ENCODE measurements around the gene LYST.
A peak's percentile ranks its signal among the peaks of the same experiment; 100 is the strongest.

LYST gene

DNA sequence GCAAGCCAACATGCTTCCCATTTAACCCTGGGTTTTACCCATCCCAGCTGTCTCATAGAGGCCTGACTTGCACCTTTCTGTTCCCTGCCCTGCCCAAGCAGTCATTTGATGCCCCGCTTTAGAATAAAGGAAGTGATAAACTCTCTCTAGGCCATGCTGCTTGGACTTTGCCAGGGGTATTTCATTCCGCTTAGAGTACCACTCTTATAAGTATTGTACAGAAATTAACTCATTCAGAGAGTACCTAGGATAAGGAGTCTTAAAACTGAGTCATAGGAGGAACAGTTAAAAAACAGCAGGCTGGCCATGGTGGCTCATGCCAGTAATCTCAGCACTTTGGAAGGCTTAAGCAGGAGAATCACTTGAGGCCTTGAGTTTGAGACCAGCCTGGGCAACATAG, 21.0 kb upstream of the LYST start:
- Histone ChIP-seq H3K9ac (ENCODE audit: low read length in 2 of 2) (no peak overlapping the region), H3K27ac (ENCODE audit: low read length) (no peak overlapping the region), H3K4me3 (ENCODE audit: low read length in 2 of 2) (no peak overlapping the region), H3K4me1 (ENCODE audit: control insufficient read depth, insufficient read depth, low read length) (peaks cover 5% of the 10 kb centered on the region), H3K9me3 (ENCODE audit: control insufficient read depth in 2 of 2, low read length in 2 of 2) (no peaks in the 10 kb centered on the region), H3K27me3 (ENCODE audit: control insufficient read depth in 1 of 2, insufficient read depth in 2 of 2, low read length in 2 of 2) (no peaks in the 10 kb centered on the region), H3K36me3 (ENCODE audit: control insufficient read depth in 2 of 2, insufficient read depth in 2 of 2, low read length in 2 of 2) (no peaks in the 10 kb centered on the region)

DNA sequence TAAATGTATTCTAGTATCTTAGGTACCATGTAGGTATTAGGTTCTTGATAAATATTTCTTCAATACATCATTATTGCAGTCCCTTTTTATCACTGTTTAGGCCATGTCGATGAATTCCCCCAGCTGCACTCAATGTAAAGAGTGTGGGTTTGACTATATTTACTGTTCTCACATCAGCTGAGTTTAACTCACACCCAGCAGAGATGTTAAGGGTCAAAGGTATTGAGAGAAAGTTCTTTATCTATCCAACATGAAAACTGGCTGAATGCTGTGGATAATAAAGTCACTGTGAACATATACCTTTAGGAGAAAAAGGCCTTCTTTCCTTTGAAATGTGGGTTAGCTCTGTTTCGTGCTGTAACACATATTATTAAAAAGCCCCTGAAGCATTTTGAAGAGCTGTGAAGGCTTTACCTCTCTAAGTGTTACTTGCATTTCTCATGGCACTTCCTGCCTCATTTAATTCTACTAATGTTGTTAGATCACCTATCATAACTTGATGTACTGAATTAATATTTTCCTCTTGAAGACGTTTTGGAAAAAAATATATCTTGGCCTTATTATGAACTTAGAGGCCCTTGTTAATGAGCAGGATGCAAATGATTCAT, 19.1 kb upstream of the LYST start:
- H3K9ac ChIP-seq (ENCODE audit: low read length in 2 of 2), result no peak overlapping the region
- H3K9me3 ChIP-seq (ENCODE audit: control insufficient read depth in 2 of 2, low read length in 2 of 2), result no peaks in the 10 kb centered on the region
- peaks cover 5% of the 10 kb centered on the region for H3K4me1 ChIP-seq (ENCODE audit: control insufficient read depth, insufficient read depth, low read length)
- H3K27ac ChIP-seq (ENCODE audit: low read length), result no peak overlapping the region
- H3K4me3 ChIP-seq (ENCODE audit: low read length in 2 of 2), result no peak overlapping the region
- H3K36me3 ChIP-seq (ENCODE audit: control insufficient read depth in 2 of 2, insufficient read depth in 2 of 2, low read length in 2 of 2), result no peaks in the 10 kb centered on the region
- no peaks in the 10 kb centered on the region for H3K27me3 ChIP-seq (ENCODE audit: control insufficient read depth in 1 of 2, insufficient read depth in 2 of 2, low read length in 2 of 2)

GRCh38 chr1:235883261-235883927, 16.7 kb upstream of the LYST start:
- H3K36me3 ChIP-seq (ENCODE audit: control insufficient read depth in 2 of 2, insufficient read depth in 2 of 2, low read length in 2 of 2), result no peaks in the 10 kb centered on the region
- peak overlapping the region in 1 of 2 donors; percentile 30 for H3K9ac ChIP-seq (ENCODE audit: low read length in 2 of 2)
- no peaks in the 10 kb centered on the region for H3K9me3 ChIP-seq (ENCODE audit: control insufficient read depth in 2 of 2, low read length in 2 of 2)
- H3K27ac ChIP-seq (ENCODE audit: low read length), result no peak overlapping the region
- H3K4me3 ChIP-seq (ENCODE audit: low read length in 2 of 2), result peak overlapping the region; percentile 37 to 62
- no peaks in the 10 kb centered on the region for H3K27me3 ChIP-seq (ENCODE audit: control insufficient read depth in 1 of 2, insufficient read depth in 2 of 2, low read length in 2 of 2)
- H3K4me1 ChIP-seq (ENCODE audit: control insufficient read depth, insufficient read depth, low read length), result peaks cover 5% of the 10 kb centered on the region

- Histone ChIP-seq H3K27ac (ENCODE audit: low read length) (no peak overlapping the region), H3K9ac (ENCODE audit: low read length in 2 of 2) (no peak overlapping the region), H3K4me3 (ENCODE audit: low read length in 2 of 2) (peak overlapping the region; percentile 37 to 62)
Observed at GRCh38 chr1:235882816-235883215, 16.1 kb upstream of the LYST start.

GRCh38 chr1:235881930-235882700, 15.4 kb upstream of the LYST start:
- peak overlapping the region in 1 of 2 donors; percentile 40 for H3K4me3 ChIP-seq (ENCODE audit: low read length in 2 of 2)
- no peaks in the 10 kb centered on the region for H3K27me3 ChIP-seq (ENCODE audit: control insufficient read depth in 1 of 2, insufficient read depth in 2 of 2, low read length in 2 of 2)
- H3K9ac ChIP-seq (ENCODE audit: low read length in 2 of 2), result no peak overlapping the region
- H3K36me3 ChIP-seq (ENCODE audit: control insufficient read depth in 2 of 2, insufficient read depth in 2 of 2, low read length in 2 of 2), result no peaks in the 10 kb centered on the region
- no peak overlapping the region for H3K27ac ChIP-seq (ENCODE audit: low read length)
- H3K4me1 ChIP-seq (ENCODE audit: control insufficient read depth, insufficient read depth, low read length), result peaks cover 5% of the 10 kb centered on the region
- H3K9me3 ChIP-seq (ENCODE audit: control insufficient read depth in 2 of 2, low read length in 2 of 2), result no peaks in the 10 kb centered on the region

More at GRCh38 chr1:235882816-235883215, 16.1 kb upstream of the LYST start:
- no peaks in the 10 kb centered on the region for H3K9me3 ChIP-seq (ENCODE audit: control insufficient read depth in 2 of 2, low read length in 2 of 2)
- H3K36me3 ChIP-seq (ENCODE audit: control insufficient read depth in 2 of 2, insufficient read depth in 2 of 2, low read length in 2 of 2), result no peaks in the 10 kb centered on the region
- peaks cover 5% of the 10 kb centered on the region for H3K4me1 ChIP-seq (ENCODE audit: control insufficient read depth, insufficient read depth, low read length)
- H3K27me3 ChIP-seq (ENCODE audit: control insufficient read depth in 1 of 2, insufficient read depth in 2 of 2, low read length in 2 of 2), result no peaks in the 10 kb centered on the region

DNA sequence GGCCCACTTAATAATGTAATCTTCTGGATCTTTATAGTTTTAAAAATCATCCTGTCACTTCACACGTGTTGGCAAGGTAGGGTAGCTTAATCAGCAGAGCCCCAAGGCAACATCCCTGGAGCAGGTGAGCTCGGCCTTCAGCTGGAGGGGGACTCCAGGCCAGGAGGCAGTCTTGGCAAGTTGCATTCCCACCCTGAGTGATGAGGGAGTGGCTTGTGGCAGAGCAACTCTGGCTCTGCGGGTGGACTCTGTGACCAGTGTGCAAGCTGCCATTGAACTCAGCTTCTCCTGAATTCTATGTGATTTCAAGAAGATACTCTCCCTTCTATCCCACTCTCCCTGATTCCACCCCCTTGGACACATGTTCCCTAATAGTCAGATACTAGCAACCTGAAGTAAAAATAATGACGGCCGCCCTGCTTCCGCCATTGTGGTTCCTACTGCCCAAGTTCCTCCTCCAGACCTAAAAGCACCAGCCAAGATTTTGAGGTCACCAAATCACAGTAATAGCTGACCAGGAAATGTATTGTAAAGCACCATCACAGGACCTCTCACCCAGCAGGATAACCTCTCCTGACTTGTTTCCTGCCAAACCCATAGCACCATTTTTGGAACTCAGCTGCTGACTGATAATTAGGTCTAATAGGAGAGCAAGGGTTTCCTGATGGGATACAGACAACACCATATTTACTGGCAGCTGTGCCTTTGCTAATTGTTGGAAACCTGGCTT, 11.5 kb upstream of the LYST start:
- Histone ChIP-seq H3K9me3 (ENCODE audit: control insufficient read depth in 2 of 2, low read length in 2 of 2) (no peaks in the 10 kb centered on the region), H3K9ac (ENCODE audit: low read length in 2 of 2) (no peak overlapping the region), H3K27me3 (ENCODE audit: control insufficient read depth in 1 of 2, insufficient read depth in 2 of 2, low read length in 2 of 2) (no peaks in the 10 kb centered on the region), H3K27ac (ENCODE audit: low read length) (no peak overlapping the region), H3K4me3 (ENCODE audit: low read length in 2 of 2) (peak overlapping the region in 1 of 2 donors; percentile 17), H3K4me1 (ENCODE audit: control insufficient read depth, insufficient read depth, low read length) (peaks cover under 1% of the 10 kb centered on the region), H3K36me3 (ENCODE audit: control insufficient read depth in 2 of 2, insufficient read depth in 2 of 2, low read length in 2 of 2) (no peaks in the 10 kb centered on the region)

DNA sequence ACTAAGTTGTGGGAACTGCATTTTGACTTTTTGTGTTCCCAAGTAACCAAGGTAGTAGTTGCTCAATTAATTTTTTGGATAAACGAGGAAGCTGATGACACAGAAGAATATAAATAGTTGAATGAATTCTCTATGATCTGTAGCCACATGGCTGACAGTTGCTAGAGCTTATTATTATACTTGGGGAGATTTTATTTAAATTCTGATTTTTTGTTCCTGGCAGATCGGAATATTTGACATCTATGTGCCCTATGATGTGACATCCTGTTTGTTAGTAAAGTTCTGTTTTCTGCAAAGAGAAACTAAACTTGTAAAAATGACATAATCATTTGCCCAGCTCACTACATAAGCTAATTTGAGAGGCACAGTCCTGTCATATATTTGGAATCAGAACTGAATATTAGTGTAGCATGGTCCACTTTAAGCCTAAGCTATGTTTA, 9.7 kb upstream of the LYST start:
- no peak overlapping the region for H3K9ac ChIP-seq (ENCODE audit: low read length in 2 of 2)
- H3K36me3 ChIP-seq (ENCODE audit: control insufficient read depth in 2 of 2, insufficient read depth in 2 of 2, low read length in 2 of 2), result no peaks in the 10 kb centered on the region
- no peaks in the 10 kb centered on the region for H3K9me3 ChIP-seq (ENCODE audit: control insufficient read depth in 2 of 2, low read length in 2 of 2)
- no peak overlapping the region for H3K4me3 ChIP-seq (ENCODE audit: low read length in 2 of 2)
- H3K27me3 ChIP-seq (ENCODE audit: control insufficient read depth in 1 of 2, insufficient read depth in 2 of 2, low read length in 2 of 2), result no peaks in the 10 kb centered on the region
- H3K4me1 ChIP-seq (ENCODE audit: control insufficient read depth, insufficient read depth, low read length), result no peaks in the 10 kb centered on the region
- no peak overlapping the region for H3K27ac ChIP-seq (ENCODE audit: low read length)

DNA sequence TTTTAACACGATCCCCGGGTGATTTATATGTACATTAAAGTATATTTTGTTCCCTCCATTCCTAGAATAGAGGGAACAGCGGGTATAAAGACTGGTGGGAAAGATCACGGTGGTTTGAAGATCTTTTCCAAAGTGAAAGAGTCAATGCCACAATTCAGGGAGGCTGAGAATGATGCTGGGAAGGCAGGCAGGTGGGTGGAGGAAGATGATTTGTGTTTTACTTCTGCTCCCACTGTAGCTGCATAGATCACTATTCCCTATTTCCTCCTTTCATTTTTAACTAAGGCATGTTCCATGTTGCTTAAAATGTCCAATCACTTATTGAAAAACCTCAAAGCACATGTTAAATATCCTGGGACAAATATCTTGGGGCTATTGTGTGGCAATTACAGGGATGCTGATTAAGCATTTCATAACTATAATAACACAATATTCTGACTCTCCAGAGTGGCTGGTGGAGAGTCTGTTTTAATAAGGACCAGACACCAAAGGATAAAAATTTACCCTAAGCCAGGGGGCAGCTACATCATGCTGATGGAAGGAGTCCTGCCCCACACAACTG, 8.4 kb upstream of the LYST start:
- H3K27ac ChIP-seq (ENCODE audit: low read length), result no peak overlapping the region
- no peaks in the 10 kb centered on the region for H3K27me3 ChIP-seq (ENCODE audit: control insufficient read depth in 1 of 2, insufficient read depth in 2 of 2, low read length in 2 of 2)
- H3K36me3 ChIP-seq (ENCODE audit: control insufficient read depth in 2 of 2, insufficient read depth in 2 of 2, low read length in 2 of 2), result no peaks in the 10 kb centered on the region
- no peak overlapping the region for H3K4me3 ChIP-seq (ENCODE audit: low read length in 2 of 2)
- no peaks in the 10 kb centered on the region for H3K4me1 ChIP-seq (ENCODE audit: control insufficient read depth, insufficient read depth, low read length)
- no peaks in the 10 kb centered on the region for H3K9me3 ChIP-seq (ENCODE audit: control insufficient read depth in 2 of 2, low read length in 2 of 2)
- H3K9ac ChIP-seq (ENCODE audit: low read length in 2 of 2), result no peak overlapping the region

- Histone ChIP-seq H3K4me1 (ENCODE audit: control insufficient read depth, insufficient read depth, low read length) (no peaks in the 10 kb centered on the region), H3K4me3 (ENCODE audit: low read length in 2 of 2) (no peak overlapping the region), H3K36me3 (ENCODE audit: control insufficient read depth in 2 of 2, insufficient read depth in 2 of 2, low read length in 2 of 2) (no peaks in the 10 kb centered on the region), H3K27me3 (ENCODE audit: control insufficient read depth in 1 of 2, insufficient read depth in 2 of 2, low read length in 2 of 2) (no peaks in the 10 kb centered on the region), H3K9me3 (ENCODE audit: control insufficient read depth in 2 of 2, low read length in 2 of 2) (no peaks in the 10 kb centered on the region), H3K27ac (ENCODE audit: low read length) (no peak overlapping the region), H3K9ac (ENCODE audit: low read length in 2 of 2) (no peak overlapping the region)
Observed at GRCh38 chr1:235874261-235874660, 7.6 kb upstream of the LYST start.

DNA sequence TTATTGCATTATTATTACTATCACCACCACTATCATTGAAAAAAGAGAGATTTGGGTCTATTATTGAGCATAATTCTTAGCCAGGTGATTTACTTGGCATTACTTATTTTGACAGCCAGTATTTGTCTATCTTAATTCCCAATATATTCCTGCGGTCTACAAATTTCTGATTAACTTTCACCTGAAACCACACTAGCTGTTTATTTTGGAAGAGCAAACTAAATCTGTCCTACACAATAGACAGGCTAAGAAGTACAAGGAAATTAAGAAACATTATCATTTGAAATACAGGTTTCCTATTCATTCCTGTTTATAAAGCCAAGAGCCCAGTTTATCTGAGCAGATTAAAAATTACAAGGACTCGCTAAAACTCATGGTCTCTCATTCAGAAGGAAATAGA, 6.9 kb upstream of the LYST start:
- no peak overlapping the region for H3K4me3 ChIP-seq (ENCODE audit: low read length in 2 of 2)
- no peaks in the 10 kb centered on the region for H3K9me3 ChIP-seq (ENCODE audit: control insufficient read depth in 2 of 2, low read length in 2 of 2)

More for the DNA sequence above, 6.9 kb upstream of the LYST start:
- H3K27me3 ChIP-seq (ENCODE audit: control insufficient read depth in 1 of 2, insufficient read depth in 2 of 2, low read length in 2 of 2), result no peaks in the 10 kb centered on the region
- H3K9ac ChIP-seq (ENCODE audit: low read length in 2 of 2), result no peak overlapping the region
- no peaks in the 10 kb centered on the region for H3K4me1 ChIP-seq (ENCODE audit: control insufficient read depth, insufficient read depth, low read length)
- H3K36me3 ChIP-seq (ENCODE audit: control insufficient read depth in 2 of 2, insufficient read depth in 2 of 2, low read length in 2 of 2), result no peaks in the 10 kb centered on the region
- H3K27ac ChIP-seq (ENCODE audit: low read length), result no peak overlapping the region
